Neutrophil (primary cell): ENCODE data around the gene PITPNB.
A peak's percentile ranks its signal among the peaks of the same experiment; 100 is the strongest.

ENCODE experiments used
- H3K27ac ChIP-seq: fragments of 200-600 bp; sonication (generic); 2 replicates; pipeline ENCODE4 v1.5.1; 2016; ENCODE audit warnings: mild to moderate bottlenecking, moderate library complexity
- H3K27me3 ChIP-seq: fragments of 200-600 bp; sonication (generic); 2 replicates; pipeline ENCODE4 v1.6.0; 2016; ENCODE audit warnings: mild to moderate bottlenecking
- H3K36me3 ChIP-seq: fragments of 200-600 bp; sonication (generic); 2 replicates; pipeline ENCODE4 v1.5.1; 2017
- H3K4me1 ChIP-seq, 2 experiments: fragments of 200-600 bp in 1 of 2; sonication (generic) in 1 of 2; 1 replicate in 1 of 2; 2 replicates in 1 of 2; pipeline versions ENCODE4 v1.5.1 to v1.6.1; 2013 to 2016; ENCODE audit warnings: low read depth in 1 of 2, low read length in 1 of 2, mild to moderate bottlenecking in 1 of 2, moderate library complexity in 1 of 2; ENCODE audit not compliant: control insufficient read depth in 1 of 2, insufficient read depth in 1 of 2
- H3K4me3 ChIP-seq, 2 experiments: fragments of 200-600 bp in 1 of 2; sonication (generic) in 1 of 2; 1 replicate in 1 of 2; 2 replicates in 1 of 2; pipeline ENCODE4 v1.5.1; 2013 to 2016; ENCODE audit warnings: low read depth in 1 of 2, low read length in 1 of 2, mild to moderate bottlenecking in 1 of 2, moderate library complexity in 1 of 2
- H3K9me3 ChIP-seq: fragments of 200-600 bp; sonication (generic); 2 replicates; pipeline ENCODE4 v1.5.1; 2016
- TF ChIP-seq, protein P1 (sequence below): fragments of 200-600 bp; sonication (generic); IDR thresholded peaks from 2 replicates; pipeline ENCODE4 v1.5.1; 2016; ENCODE audit warnings: antibody characterized with exemption

Gene PITPNB

DNA sequence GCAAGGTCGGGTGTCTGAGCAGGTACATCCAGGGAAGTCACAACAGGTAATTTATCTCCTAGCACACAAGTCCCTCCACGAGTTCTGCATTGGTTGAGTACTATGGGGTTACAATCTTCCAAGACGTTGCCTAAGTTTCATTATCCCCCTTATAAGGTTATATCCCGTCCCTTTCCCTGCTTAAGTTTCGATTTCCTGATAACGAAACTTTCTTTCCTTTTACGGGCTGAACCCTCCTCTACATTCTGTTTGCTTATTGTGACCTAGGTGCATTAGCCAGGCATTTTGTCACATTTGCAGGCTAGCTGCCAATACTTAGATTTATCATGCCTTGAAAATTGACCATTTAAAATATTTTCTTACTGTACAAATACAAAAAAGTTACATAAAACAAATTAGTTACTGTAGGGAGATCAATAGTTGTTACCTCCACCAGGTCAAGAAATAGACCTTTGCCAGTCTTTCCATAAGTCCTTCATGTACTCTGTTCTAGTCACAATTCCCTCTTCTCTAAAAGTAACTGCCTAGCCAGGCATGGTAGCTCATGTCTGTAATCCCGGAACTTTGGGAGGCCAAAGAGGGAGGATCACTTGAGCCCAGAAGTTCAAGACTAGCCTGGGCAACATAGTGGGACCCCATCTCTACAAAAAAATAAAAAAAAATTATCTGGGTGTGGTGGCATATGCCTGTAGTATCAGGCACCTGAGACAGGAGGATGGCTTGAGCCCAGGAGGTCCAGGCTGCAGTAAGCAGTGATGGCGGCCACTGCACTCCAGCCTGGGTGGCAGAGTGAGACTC, 14.3 kb upstream of the PITPNB start:
- no peaks in the 10 kb centered on the region for H3K4me1 ChIP-seq
- TF ChIP-seq, protein P1, sequence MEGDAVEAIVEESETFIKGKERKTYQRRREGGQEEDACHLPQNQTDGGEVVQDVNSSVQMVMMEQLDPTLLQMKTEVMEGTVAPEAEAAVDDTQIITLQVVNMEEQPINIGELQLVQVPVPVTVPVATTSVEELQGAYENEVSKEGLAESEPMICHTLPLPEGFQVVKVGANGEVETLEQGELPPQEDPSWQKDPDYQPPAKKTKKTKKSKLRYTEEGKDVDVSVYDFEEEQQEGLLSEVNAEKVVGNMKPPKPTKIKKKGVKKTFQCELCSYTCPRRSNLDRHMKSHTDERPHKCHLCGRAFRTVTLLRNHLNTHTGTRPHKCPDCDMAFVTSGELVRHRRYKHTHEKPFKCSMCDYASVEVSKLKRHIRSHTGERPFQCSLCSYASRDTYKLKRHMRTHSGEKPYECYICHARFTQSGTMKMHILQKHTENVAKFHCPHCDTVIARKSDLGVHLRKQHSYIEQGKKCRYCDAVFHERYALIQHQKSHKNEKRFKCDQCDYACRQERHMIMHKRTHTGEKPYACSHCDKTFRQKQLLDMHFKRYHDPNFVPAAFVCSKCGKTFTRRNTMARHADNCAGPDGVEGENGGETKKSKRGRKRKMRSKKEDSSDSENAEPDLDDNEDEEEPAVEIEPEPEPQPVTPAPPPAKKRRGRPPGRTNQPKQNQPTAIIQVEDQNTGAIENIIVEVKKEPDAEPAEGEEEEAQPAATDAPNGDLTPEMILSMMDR, result no peak

DNA sequence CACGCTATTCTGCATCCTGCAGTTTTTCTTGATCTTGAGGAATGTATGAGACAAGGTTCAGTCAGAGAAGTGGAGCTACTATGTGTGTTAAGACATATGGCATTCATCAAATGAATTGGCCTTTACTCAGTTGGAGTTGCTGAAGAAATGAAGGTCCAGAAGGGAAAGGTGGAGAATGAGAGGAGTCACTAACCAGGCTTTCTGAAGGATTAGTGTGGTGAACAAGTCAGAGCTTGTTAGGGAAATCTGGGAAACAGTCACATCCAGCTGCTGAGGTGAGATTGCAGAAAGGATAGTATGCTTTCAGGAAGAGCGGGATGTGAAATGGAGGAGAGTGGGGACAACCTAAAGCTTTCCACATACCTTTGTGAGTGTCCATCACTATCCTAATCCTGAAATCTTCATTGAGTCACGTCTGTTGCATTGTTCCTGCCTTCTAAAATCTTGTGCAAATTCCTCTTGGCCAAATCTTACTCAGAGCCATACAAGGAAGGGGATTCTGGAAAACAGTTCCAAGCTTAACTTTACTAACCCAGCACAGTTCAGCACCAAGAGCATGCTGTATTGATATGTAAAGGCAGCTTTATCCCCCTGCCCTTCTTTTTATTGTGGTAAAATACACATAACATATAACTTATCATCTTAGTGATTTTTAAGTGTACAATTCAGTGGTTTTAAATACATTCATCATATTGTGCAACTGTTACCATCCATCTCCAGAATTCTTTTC, 11.4 kb upstream of the PITPNB start:
- Histone ChIP-seq H3K9me3 (no peaks in the 10 kb centered on the region), H3K4me1 (no peaks in the 10 kb centered on the region), H3K36me3 (no peaks in the 10 kb centered on the region), H3K4me3 (no peak overlapping the region), H3K27ac (no peak overlapping the region), H3K27me3 (no peaks in the 10 kb centered on the region)
- TF ChIP-seq, protein P1, result no peak

More for the DNA sequence above, 14.3 kb upstream of the PITPNB start:
- Histone ChIP-seq H3K27ac (no peak overlapping the region), H3K4me3 (no peak overlapping the region), H3K36me3 (no peaks in the 10 kb centered on the region), H3K9me3 (no peaks in the 10 kb centered on the region), H3K27me3 (no peaks in the 10 kb centered on the region)

DNA sequence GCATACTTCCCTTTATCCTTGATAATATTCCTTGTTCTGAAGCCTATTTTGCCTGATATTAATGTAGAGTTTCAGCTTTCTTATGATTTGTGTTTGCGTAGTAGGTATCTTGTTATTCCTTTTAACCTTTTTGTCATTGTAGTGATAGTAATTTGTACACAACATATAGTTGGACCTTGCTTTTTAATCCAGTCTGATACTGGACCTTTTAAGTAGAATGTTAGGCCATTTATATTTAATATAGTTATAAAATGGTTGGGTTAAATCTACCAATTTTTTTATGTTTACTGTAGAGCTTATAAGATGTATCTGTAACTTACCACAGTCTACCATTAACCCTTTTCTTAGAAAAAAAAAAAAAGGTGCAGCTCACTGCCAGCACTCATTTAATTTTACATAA, 8.6 kb upstream of the PITPNB start:
- H3K9me3 ChIP-seq, result no peaks in the 10 kb centered on the region
- no peaks in the 10 kb centered on the region for H3K4me1 ChIP-seq
- TF ChIP-seq, protein P1, result no peak
- peaks cover 7% of the 10 kb centered on the region for H3K36me3 ChIP-seq
- H3K27ac ChIP-seq, result no peak overlapping the region
- H3K4me3 ChIP-seq, result no peak overlapping the region
- H3K27me3 ChIP-seq, result no peaks in the 10 kb centered on the region

DNA sequence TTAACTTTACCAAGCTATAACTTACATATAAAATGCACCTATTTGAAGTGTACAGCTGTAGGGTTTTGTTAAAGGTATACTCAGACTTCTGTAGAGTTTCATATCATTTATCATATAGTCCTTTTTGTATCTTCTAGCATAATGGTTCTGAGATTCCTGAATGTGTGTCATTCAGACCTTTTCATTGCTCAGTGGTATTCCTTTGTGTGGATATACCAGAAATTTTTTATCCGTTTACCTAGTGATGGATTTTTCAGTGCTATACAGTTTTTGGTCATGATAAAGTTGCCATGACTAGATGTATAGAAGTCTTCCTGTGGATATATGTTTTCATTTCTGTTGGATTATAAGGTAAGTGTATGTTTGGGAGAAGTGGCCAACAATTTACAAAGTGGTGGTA, 6.3 kb upstream of the PITPNB start:
- Histone ChIP-seq H3K4me3 (no peak overlapping the region), H3K27ac (no peak overlapping the region), H3K4me1 (peaks cover 1 to 3% of the 10 kb centered on the region in 2 experiments), H3K36me3 (peaks cover 7% of the 10 kb centered on the region), H3K9me3 (no peaks in the 10 kb centered on the region), H3K27me3 (no peaks in the 10 kb centered on the region)
- TF ChIP-seq, protein P1, result no peak

DNA sequence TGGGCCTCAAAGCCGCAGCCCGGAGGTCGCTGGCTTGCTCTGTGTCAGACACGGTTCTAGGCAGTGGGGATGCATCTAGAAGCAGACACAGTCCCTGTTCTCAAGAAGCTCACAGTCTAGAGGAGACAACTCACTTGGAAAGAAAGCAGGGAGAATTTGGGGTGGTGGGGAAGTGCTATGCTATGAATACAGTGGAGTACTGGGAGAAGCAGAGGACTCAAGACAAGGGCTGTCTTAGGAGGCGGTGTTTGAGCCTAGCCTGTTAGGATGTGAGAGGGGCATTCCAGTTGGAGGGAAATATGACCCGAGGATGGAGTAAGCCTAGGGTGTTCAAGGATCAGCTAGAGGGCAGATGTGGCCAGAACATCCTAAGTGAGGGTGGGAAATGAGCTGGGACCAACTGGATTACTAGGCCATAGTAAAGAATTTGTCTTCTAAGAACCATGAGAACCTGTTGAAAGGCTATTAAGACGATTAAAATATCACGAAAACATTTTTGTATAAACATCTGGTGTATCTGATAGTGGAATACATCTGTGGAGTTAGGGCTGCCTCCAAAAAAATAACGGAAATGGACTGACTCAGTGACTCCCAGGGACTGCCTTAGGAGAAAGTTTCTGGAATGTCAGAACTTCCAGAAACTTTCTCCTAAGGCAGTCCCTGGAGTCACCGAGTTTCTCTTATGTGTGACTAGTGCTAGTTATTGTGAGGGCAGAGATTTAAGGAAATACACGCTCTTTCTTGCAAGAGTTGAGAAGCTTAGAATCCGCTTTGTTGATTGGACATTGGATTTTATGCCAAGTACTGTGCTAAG, 1.1 kb upstream of the PITPNB start:
- peak overlapping the region; percentile 91 for H3K27ac ChIP-seq
- H3K4me1 ChIP-seq, result peaks cover 23% of the 10 kb centered on the region in 2 experiments
- peak overlapping the region; percentile 77 to 82 for H3K4me3 ChIP-seq
- peaks cover 7% of the 10 kb centered on the region for H3K36me3 ChIP-seq
- TF ChIP-seq, protein P1, result no peak
- no peaks in the 10 kb centered on the region for H3K27me3 ChIP-seq
- H3K9me3 ChIP-seq, result no peaks in the 10 kb centered on the region
